Prostate gland (tissue), 2 donors: ENCODE measurements around the gene STK38L. TPM values are rescaled to one million over a fixed set of nuclear protein-coding genes. Genes with fewer than 3 reads are reported as not detected.
"Not testable (repeated sequence)": the region's sequence is repeated elsewhere in the genome, so short reads cannot be mapped to it uniquely, and the experiment has no call there.

Source experiments
- DNase-seq: peaks from one replicate; pipeline ENCODE4 v3.0.0-alpha.2; 2019; ENCODE audit warnings: low spot score
- H3K27ac ChIP-seq, 2 donors: fragments of 200-600 bp; sonication (generic); 2 replicates each; pipeline ENCODE4 v1.5.1; 2017 to 2019
- H3K27me3 ChIP-seq: fragments of 200-600 bp; sonication (generic); replicated peaks from 2 replicates; pipeline ENCODE4 v1.5.1; 2019; ENCODE audit not compliant: insufficient read depth
- H3K36me3 ChIP-seq, 2 donors: fragments of 200-600 bp; sonication (generic); 1 replicate in 1 of 2; 2 replicates in 1 of 2; pipeline versions ENCODE4 v1.5.1 to v1.8.1; 2017 to 2019
- H3K4me1 ChIP-seq: fragments of 200-600 bp; sonication (generic); replicated peaks from 2 replicates; pipeline ENCODE4 v1.5.1; 2019
- H3K4me3 ChIP-seq, 2 donors: fragments of 200-600 bp; sonication (generic); 2 replicates each; pipeline ENCODE4 v1.5.1; 2017 to 2019
- H3K9me3 ChIP-seq: fragments of 200-600 bp; sonication (generic); 2 replicates; pipeline ENCODE4 v1.5.1; 2017
- CTCF ChIP-seq, 4 experiments: fragments of 200-600 bp in 2 of 4; fragments of 450-650 bp in 2 of 4; sonication (generic) in 2 of 4; IDR thresholded peaks; 1 replicate in 3 of 4; 2 replicates in 1 of 4; pipeline ENCODE4 v1.5.1; 2016 to 2019; ENCODE audit warnings: antibody characterized with exemption in 4 of 4, mild to moderate bottlenecking in 2 of 4, moderate library complexity in 2 of 4
- POLR2A ChIP-seq: fragments of 450-650 bp; IDR thresholded peaks from one replicate; pipeline ENCODE4 v1.6.1; 2016; ENCODE audit warnings: antibody characterized with exemption, mild to moderate bottlenecking
- POLR2AphosphoS5 ChIP-seq: sonication (generic); formaldehyde crosslinking; IDR thresholded peaks from one replicate; pipeline ENCODE4 v1.6.1; 2017; ENCODE audit warnings: antibody characterized with exemption
- WGBS: methylation state at CpG from one replicate; pipeline ENCODE4 v1.1.5; 2018; 5-methylcytosine and 5-hydroxymethylcytosine counted together
- intact Hi-C: fragments of 100-400 bp; cut with DNase I; formaldehyde crosslinking; loops from one replicate; pipeline ENCODE4 v1.14.2; 2022
- total RNA-seq, 2 donors: library from RNA; depleted of rRNA; stranded (reverse); fragments of >200 nt; gene quantifications; one replicate each; pipeline ENCODE4 v1.1.0, GENCODE V29; 2016

Gene STK38L
- total RNA-seq, 2 donors from 2014 or later: 25.3 to 37.1 TPM

- TF ChIP-seq CTCF (IDR thresholded peaks at IDR 0.05) (no peak), POLR2AphosphoS5 (no peak), POLR2A (no peak)
- H3K4me1 ChIP-seq: no peaks in the 10 kb centered on the region
- no peak overlapping the region for H3K4me3 ChIP-seq
- intact Hi-C loops: no loop called here
- H3K27ac ChIP-seq: no peak overlapping the region
- H3K36me3 ChIP-seq: no peaks in the 10 kb centered on the region
- no peaks in the 10 kb centered on the region for H3K27me3 ChIP-seq
- no peak for DNase-seq
- WGBS: 88% methylated on average over 4 of the region's 4 CpGs
- H3K9me3 ChIP-seq: no peaks in the 10 kb centered on the region
These were observed 23.1 kb upstream of the STK38L start for GRCh38 chr12:27220988-27221345.

- Histone ChIP-seq H3K27me3 (no peaks in the 10 kb centered on the region), H3K4me1 (no peaks in the 10 kb centered on the region), H3K27ac (no peak overlapping the region), H3K4me3 (no peak overlapping the region), H3K36me3 (no peaks in the 10 kb centered on the region), H3K9me3 (no peaks in the 10 kb centered on the region)
- DNase-seq: no peak
- WGBS: 86% methylated on average over 7 of the region's 7 CpGs
- intact Hi-C loops: no loop called here
- no peak for TF ChIP-seq POLR2A
- TF ChIP-seq CTCF (IDR thresholded peaks at IDR 0.05): no peak
- no peak for TF ChIP-seq POLR2AphosphoS5
These were observed 22.3 kb upstream of the STK38L start for GRCh38 chr12:27221625-27222387.

GRCh38 chr12:27226407-27226929 lies 17.6 kb upstream of the STK38L start:
- Histone ChIP-seq H3K4me1 (no peaks in the 10 kb centered on the region), H3K9me3 (no peaks in the 10 kb centered on the region), H3K4me3 (no peak overlapping the region), H3K27me3 (no peaks in the 10 kb centered on the region), H3K27ac (peak overlapping the region in 1 of 2 donors; percentile 16), H3K36me3 (no peaks in the 10 kb centered on the region)
- TF ChIP-seq POLR2AphosphoS5: no peak
- no peak for TF ChIP-seq CTCF (IDR thresholded peaks at IDR 0.05)
- TF ChIP-seq POLR2A: no peak
- DNase-seq: peak; percentile 14
- intact Hi-C loops: no loop called here
- 32% methylated on average over 5 of the region's 5 CpGs for WGBS

GRCh38 chr12:27229367-27229766 lies 14.7 kb upstream of the STK38L start:
- Histone ChIP-seq H3K27me3 (no peaks in the 10 kb centered on the region), H3K4me3 (no peak overlapping the region), H3K4me1 (no peaks in the 10 kb centered on the region), H3K27ac (no peak overlapping the region), H3K9me3 (no peaks in the 10 kb centered on the region), H3K36me3 (no peaks in the 10 kb centered on the region)
- intact Hi-C loops: no loop called here
- TF ChIP-seq CTCF (IDR thresholded peaks at IDR 0.05): no peak
- TF ChIP-seq POLR2AphosphoS5: no peak
- TF ChIP-seq POLR2A: no peak
- no peak for DNase-seq
- 60% methylated on average over 1 of the region's 1 CpG for WGBS

- H3K4me1 ChIP-seq, H3K27ac ChIP-seq, H3K27me3 ChIP-seq, H3K9me3 ChIP-seq, H3K36me3 ChIP-seq, DNase-seq, H3K4me3 ChIP-seq, intact Hi-C loops: not testable (repeated sequence)
- 72% methylated on average over 4 of the region's 4 CpGs for WGBS
These were observed 12.7 kb upstream of the STK38L start for GRCh38 chr12:27231374-27231773.
